ENCODE data around the gene CDH4.
A peak's percentile ranks its signal among the peaks of the same experiment; 100 is the strongest.

CDH4 gene

DNA sequence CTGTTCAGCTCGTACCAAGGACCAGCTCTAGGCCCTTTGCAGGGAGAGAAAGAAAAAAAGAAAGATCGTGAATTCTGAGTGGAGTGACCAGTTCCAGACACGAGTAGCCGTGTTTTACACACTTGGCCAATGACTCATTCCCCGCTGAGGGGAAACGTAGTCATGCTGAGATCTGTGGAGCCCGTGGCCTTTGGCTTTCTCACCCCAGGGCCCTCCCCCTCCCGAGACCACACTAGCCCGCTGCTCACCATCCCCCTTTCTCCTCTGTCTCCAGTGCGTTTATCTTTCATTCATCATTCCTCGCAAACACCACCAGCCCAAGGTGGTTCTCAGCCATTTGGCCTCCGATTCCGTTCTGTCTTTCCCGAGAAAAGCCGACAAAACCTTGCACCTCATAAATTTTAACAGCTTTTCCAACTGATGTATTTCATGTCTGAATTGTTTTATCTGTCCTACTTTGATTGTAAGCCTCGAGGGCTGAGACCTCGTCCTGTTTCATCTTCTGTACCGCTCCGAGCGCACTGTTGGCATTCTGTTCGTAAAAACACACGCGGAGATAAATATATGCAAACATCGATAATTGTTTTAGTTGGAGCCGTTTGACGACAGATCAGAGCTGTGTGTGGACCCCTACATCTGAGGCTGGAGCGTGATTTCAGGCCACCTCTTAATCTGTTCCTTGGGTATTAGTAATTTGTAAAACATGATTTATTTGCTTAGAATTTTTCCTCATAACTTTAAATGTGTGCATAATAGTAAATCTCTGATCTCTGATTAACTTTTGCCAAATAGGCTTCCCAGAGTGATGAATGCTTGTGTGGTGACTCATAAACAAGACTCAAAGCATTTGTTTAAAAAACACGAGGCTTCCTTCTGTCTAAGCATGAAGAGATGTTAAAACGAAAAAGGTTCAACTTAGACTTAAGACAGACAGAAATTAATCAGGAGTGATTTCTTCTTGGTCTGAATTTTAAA, 336.6 kb downstream of the CDH4 start:
- peak; percentile 91 for DNase-seq

DNA sequence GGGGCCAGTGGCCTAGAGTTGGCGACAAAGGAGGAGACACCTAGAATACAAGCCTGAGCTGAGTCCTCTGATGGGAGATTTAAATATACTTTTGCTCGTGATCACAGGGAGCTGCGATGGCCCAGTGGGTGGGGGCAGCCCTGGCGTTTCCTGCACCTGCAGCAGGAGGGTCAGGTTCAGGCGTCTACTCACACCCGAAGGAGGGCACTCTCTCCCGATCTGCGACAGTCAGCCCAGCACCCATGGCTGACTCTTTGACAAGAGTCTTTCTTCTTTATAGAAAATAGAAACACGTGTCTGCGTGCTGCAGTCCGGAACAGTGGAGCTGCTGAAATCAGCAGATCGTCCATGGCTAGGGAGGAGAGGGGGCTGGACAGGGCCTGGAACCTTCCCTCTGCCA, 338.2 kb downstream of the CDH4 start:
- DNase-seq = no peak

DNA sequence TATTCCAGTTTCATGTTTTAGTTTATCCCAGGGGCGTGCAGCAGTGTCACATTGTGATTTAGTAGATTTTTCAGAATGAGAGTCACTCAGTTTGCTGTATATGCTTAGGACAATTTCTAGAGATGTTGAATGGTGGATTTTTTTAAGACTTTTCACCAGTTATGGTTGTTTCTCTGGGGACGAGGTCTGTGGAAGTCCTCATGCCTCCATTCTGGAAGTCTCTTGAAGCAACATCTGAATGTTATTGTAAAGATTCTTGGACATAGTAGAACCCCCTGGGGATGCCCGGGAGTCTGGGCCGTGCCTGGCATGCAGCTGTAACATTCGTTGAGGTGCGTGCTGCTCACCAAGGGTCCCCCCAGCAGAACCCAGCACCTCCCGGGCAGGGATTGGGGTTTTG, 341.5 kb downstream of the CDH4 start:
- no peak for DNase-seq

DNA sequence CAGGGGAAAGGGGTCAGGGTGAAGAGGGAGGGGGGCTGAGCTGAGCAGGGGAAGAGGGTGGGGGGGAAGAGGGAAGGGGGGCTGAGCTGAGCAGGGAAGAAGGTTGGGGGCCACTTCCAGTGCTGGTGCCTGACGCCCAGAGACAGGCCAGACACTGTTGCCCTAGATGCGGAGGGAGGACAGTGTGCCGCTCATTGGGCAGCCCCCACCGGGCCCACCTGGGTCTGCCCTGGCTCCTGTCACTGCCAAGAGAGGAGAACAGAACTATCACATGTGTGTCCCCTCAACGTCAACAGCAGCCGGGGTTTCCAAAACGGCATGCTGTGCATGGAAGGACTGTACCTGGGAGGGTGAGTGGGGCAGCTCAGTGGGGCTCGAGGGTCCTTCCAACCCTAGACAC, 342.1 kb downstream of the CDH4 start:
- no peak for DNase-seq

DNA sequence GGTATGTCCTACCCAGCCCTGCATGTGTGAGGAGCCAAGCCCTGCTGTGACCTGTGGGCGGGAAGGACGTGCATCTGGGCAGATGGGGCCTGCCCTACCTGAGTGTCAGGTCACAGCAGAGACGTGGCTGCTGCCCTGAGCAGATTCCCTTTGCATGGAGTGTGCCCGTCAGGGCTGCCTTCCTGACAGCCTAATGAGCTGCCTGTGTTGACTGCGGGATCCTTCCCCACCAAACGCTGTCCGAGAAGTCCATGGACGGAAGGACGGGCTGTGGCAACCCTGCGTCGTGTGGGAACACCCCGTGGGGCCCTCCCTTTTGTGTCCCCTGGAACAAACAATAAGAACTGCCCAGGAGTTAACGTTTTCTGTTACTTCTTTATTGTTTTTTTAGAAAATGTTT, 343.2 kb downstream of the CDH4 start:
- DNase-seq = no peak

DNA sequence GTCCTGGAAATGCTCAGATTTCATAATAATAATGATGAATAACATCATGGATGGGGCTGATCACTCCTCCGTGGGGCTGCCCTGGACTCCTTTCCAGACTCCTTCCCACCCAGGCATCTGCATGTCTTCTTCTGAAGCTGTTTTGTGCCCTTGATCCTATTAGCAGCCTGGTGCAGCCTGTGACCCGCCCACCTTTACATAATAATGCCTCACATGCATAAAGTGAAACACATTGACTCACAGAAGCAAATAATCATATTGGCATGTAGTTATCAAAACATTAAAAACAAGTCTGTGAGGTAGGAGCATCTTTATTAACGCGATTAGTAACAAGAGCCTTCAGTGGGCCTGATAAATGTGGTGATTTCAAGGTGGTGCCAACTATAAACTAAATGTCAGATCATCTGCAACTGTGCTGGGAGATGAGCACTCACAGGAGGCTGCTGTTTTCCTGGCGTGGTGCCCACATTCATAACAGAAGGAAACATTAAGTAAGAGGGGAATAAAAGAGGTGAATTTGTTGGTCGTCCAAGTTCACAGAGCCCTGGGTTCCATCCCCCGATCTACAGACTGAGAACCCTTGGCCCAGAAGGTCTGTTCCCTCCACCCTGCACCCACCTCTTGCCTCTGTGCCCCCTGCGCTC, 344.7 kb downstream of the CDH4 start:
- DNase-seq = no peak

DNA sequence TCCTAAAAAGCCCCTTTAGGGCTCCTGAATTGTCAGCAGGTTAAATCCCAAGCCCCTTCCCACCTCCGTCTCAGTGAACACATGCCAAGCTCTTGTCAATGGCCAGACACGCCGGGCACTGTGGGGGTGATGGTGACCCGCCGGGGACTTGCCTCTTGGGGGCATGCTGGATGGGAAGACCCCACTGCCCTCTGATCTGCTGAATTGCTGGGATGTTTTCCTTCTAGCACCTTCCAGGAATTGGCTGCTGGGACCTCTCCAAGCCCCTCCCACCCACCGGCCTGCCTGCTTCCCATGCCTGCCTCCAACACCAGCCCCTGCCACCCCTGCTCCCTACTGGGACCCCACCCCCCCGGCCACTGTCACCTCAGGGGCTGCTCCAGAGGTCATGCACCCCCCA, 345.9 kb downstream of the CDH4 start:
- DNase-seq = no peak

DNA sequence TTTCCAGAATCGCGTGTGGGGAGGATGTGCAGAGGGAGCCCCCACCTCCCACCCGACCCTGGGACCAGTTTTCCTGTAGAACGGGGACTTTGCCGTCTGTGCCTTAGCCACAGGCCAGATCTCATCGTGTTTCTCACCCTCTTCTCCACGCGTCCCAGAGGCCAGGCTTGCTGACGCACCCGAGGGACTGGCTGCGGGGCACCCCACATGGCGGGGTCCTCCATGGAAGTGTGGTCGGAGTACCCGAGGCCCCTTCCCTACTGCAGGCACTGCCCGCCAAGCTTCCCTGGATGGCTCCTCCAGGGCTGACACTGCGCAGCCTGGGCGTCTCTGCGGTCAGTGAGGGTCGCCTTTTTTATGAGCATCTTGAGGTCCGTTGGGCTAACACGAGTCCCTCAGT, 346.5 kb downstream of the CDH4 start:
- DNase-seq = no peak

DNA sequence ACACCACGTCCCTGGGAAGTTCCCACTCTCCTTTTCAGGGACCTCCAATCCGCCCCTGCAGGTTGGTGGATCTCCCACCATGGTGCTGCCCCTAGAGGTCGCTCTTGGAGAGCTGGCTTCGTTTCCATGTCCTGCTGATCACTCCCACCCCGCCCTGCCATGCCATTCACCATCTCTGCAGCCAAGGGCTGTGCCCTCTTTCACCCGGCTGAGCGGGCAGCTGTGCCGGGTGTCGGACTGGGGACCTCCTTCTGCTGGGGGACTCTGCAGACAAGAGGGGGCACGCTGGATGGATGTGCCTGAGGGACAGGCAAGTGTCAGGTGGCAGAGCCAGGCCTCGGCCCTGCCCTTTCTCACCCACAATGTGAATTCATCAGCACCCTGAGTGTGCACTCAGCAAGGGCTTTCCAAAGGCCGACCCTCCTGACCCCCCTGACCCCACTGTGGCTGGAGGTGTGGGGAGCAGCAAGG, 347.0 kb downstream of the CDH4 start:
- no peak for DNase-seq

DNA sequence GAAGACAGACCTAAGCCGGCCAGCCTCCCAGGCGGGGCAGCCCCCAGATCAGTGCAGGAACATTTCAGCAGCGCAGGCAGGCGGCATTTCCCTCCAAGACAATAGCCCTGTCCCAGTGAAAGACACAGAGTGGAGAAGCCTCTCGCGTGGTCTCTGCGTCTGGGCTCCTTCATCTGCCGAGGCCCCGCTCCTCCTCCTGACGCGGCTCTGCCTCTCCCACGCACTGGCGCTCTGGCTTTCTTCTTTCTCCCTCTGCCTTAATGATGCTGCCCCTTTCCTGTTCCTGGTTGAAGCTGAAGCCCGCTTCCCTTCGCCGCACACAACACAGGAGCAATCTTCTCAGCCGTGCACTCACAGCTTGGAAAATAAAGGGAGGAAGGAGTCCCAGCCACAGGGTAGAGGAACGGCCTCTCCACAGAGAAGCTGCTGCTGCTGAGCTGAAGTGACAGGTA, 347.5 kb downstream of the CDH4 start:
- no peak for DNase-seq

DNA sequence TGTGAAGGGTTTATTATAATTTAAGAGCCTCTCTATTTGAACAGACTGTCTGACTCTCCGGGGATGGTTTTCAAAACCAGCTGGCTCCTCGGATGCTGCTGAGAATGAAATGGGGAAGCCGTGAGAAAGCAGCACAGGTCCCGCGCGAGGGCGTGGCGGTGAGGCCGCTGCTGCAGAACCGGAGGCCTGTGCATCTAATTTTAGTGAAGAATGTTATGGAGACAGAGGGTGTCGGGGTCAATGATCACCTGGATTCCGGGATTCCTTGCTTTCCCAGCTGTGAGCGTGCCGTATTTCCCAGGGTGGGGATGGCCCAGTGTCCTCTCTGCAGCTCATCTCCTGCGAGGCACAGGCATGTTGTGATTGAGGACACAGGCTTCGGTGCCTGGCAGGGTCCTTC, 348.0 kb downstream of the CDH4 start:
- no peak for DNase-seq

DNA sequence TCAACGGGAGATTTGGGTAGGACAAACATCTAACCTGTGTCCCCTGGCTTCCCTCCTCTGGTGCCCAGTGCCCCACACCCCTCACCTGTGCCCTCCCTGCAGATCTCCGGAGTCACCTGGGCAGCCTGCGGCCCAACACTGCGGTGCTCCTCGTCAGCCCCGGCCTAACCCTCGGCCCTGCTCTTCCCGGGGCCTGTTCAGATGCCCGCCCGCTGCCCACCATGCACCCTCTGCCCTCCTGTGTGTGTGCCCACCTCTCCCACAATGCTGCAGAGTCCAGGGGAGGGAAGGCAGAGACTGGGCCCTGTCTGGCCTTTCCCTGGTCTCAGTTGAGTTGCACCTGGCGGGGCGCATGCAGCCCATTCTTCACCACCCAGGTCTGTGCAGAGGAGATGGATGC, 349.3 kb downstream of the CDH4 start:
- no peak for DNase-seq

DNA sequence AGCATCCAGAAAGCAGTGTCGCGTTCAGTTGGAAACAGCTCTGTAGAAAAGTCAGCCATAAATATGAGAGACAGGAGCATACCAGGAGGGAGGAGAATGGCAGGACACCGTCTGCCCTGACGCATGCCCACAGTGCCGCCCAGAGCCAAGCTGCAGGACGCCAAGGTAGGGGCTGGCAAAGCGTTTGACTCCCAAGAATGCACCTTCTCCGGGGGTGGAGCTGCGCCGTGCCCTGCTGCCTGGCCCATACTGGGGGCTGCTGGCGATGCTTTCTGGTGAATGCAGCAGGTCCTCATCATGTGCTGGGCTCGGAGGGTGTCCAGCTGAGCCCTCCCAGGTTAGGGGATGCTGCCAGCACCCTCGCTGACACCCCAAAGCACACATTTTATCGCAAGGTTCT, 349.8 kb downstream of the CDH4 start:
- DNase-seq = no peak

DNA sequence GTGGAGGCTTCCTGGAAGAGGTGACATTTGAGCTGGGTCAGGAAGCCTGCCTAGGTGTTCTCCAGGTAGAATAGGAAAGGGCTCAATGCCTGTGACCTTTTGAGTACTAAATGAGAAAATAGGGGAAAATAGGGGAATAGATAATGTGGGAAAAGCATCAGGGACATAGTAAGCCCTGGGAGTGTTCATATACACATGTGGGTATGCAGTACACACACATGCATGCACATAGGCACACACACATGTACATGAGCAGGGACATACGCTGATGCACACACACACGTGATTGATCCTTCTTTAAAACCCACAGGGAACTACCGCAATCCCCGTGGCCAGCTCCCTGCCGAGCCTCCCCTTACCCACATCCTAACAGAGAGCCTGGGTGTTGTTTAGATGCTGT, 351.7 kb downstream of the CDH4 start:
- no peak for DNase-seq

DNA sequence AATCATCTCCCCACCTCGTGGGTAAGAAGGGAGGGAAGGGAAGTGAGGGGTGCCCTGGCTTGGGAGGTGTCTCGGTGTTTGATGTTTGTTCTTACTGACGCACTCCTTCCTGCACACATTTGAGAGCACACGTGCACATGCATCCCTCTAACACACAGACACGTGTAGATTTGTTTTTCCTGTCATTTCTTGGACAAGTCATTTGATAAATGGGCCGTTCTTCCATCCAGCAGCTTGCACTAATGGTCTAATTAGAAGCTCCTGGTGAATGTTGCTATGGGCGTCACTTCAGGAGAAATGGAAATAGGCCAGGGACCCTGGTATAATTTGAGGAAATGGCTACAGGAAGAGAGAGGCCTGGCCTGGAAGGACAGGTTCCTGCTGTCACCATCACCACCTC, 352.5 kb downstream of the CDH4 start:
- DNase-seq = no peak

DNA sequence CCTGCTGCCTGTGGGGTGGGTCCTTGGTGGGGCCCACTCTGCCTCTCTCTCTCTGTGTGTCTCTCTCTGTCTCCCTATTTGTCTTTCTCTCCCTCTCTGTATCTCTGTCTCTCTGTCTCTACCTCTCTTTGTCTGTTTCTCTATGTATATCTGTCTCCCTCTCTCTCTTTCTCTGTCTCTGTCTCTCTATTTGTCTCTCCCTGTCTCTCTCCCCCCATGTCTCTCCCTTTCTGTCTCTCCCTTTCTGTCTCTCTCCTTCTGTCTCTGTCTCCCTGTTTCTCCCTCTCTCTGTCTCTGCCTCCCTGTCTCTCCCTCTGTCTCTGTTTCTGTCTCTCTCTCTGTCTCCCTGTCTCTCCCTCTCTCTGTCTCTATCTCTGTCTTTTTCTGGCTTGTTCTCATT, 353.2 kb downstream of the CDH4 start:
- no peak for DNase-seq

DNA sequence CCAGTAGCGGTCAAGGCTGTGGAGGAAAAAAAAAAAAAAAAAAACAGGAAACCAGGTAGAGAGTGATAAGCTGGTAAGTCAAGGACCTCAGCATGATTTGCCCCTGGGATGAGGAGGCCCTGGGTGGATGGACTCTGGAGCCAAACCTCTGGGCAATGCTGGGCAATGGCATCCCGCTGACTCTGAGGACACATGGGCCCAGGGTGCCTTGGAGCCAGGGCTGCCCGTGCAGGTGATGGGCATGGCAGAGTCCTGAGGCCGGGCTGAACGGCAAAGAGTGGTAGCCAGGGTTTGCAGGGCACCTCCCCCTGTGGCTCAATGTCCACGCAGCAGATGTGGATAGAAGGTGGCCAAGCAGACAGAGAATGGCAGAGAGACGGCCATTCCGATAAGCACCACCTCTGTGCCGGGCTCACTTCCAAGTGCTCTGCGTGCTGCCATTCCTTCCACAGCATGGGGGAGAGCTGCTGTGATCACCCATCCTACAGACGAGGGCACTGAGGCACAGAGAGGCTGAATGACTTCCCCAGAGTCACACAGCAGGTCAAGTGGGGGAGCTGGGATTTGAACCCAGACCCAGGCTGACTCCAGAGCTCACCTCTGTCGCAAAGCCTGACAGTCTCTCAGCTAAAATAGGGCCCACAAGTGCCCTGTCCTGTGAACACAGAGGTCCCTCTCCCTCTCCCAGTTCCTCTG, 353.9 kb downstream of the CDH4 start:
- DNase-seq = no peak

DNA sequence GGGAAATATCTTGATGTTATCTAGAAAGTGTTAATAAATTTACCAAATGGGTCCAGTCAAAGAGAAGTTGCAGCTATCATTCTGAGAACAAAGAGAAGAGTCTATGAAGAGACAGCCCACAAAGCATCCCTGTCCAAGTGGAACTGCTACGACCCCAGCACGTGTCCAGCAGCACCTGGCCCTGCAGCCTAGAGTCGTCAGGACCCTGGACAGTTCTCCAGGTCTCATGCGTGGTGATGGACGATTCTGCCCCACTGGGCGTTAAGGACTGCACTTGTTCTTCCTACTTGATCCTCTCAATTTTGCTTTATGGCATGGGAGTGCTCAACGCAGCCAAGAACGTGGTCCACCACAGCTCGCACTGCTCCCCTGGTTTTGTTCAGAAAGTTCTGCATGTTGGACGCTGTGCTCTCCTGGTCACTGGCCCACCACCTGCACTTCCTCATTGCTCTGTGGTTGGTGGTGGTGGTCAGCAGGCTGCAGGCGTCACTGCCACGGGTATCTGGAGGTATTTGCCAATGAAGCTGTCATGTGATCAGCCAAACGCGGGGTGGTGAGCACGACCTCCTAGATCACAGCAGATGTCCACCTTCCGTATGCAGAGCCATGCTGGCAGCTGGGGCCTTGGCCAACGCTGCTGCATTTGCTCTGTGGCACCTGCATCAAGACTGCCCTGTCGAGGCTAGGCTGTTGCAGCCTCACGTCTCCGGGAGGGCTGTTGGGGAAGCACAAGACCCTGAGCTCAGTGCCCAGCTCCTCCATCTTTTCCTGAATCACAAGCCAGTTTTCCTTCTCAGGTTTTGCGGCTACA, 356.4 kb downstream of the CDH4 start:
- peak; percentile 83 for DNase-seq

DNA sequence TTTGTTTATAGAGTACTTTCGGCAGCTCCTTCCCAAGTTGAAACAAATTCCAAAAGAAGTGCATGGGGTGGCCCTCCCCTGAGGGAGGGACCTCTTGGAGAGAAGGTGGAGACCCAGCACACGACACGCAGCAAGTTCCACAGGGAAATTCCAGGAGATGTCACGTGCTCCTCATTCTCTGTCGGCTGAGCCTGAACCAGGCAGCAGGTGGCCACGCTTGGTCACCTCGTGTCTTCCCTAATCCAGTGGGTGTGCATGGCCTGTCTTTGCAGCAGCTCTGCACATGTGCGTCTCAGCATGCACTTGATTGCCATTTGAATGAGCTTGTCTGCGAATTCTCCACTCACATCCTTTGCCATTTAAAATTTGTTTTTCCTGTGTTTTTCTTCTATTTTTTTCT, 357.4 kb downstream of the CDH4 start:
- no peak for DNase-seq

DNA sequence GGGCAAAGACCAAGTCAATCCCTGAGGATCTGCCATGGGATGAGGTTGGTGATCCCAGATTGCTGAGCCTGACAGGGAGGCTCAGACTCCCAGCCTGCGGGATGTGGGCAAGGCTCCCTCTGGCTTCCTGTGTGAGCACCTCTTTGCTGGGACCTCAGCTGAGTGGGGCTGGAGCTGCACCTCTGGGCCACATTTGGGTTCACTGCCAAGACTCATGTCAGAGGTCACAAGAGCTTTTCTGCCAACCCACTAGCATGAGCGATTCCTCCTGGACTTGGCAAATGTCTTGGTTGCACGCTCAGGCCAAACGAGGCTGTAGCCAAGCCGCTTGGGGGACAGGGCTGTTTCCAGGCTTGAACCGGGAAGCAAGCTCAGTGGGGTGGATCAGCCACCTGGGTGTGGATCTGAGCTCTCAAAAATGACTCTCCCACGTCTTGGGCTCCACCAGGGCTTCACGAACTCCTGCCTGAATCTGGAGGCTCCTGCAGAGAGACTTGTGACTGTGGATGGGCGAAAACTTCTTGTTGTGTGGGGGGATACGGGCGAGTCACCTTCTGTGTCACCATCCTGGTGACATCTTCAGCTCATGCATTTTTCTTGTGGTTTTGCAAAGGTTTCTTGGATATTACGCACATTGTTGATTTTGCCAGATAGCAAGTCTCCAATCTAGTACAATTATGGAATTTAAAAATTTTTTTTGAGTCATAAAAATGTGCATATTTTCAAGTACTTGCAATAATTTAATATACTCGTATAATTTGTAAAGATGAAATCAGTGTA, 359.5 kb downstream of the CDH4 start:
- no peak for DNase-seq

DNA sequence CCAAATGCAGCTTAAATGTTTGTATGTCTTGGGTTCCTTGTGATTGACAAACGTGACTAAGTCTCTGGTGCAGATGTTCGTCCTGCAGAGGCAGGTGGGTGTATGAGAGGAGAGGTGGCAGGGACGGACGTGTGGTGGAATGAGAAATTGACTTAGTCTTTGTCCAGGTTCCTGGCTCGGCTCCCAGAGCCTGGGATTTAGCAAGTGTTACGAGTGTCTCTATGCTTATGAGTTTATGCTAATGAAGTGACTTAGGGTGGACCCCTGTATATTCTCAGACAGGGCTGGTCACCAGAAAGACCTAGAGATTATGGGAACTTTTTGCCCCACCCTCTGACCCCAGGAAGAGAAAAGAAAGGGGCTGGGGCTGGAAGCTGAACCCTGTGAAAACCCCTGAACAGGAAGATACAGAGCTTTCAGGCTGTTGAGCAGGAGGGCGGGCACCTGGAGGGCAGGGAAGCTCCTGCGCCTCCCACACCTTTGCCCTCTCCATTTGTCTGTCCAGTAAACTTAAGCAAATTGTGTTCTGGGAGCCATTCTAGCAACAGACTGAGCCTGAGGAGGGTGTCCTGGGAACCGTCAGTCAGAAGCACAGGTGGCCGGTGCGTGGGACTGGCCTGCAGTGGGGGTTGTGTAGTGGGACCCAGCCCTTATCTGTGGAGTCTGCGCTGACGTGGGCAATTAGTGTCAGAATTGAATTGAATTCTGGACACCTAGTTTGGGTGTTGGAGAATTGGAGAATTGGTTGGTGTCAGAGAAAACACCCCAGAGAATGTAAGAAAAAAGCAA, 362.1 kb downstream of the CDH4 start:
- DNase-seq = no peak

Data from islet precursor cell (in vitro differentiated cells).